A673 (cell line): ENCODE data around the gene ATP5MK. TPM values are rescaled to one million over a fixed set of nuclear protein-coding genes. Genes with fewer than 3 reads are reported as not detected.
A peak's percentile ranks its signal among the peaks of the same experiment; 100 is the strongest.

Experiments used
- BruUV-seq: library from RNA; stranded (reverse); fragments of 400-500 nt; replicated peaks from 2 replicates; lab custom pipeline; 2021; lab: Mats Ljungman, UMichigan
- CTCF ChIA-PET: fragments of 300-600 bp; sonication (Branson Sonifier 250); formaldehyde crosslinking; loops from one replicate; lab custom pipeline; 2022; ENCODE audit warnings: antibody characterized with exemption; lab: Charles Lee
- POLR2A ChIA-PET: fragments of 300-600 bp; sonication (Branson Sonifier 250); formaldehyde crosslinking; loops from one replicate; lab custom pipeline; 2022; ENCODE audit warnings: antibody characterized with exemption; ENCODE audit not compliant: low non-redundant PET; lab: Charles Lee
- DNase-seq: peaks from one replicate; pipeline ENCODE4 v3.0.0-alpha.2; 2015; ENCODE audit warnings: low spot score
- H3K27ac ChIP-seq: fragments of 200-600 bp; sonication (generic); 2 replicates; pipeline ENCODE4 v1.5.1; 2016; ENCODE audit warnings: mixed run types, low read depth, mild to moderate bottlenecking, mixed read lengths, antibody characterized with exemption, low read length; ENCODE audit not compliant: poor library complexity, severe bottlenecking
- H3K27me3 ChIP-seq: fragments of 200-600 bp; sonication (generic); replicated peaks from 2 replicates; pipeline ENCODE4 v1.6.1; 2017; ENCODE audit warnings: mixed run types, low read depth, mild to moderate bottlenecking, mixed read lengths, antibody characterized with exemption, low read length; ENCODE audit not compliant: insufficient read depth, poor library complexity
- H3K36me3 ChIP-seq: fragments of 200-600 bp; sonication (generic); 2 replicates; pipeline ENCODE4 v1.6.1; 2016; ENCODE audit warnings: mixed run types, mild to moderate bottlenecking, mixed read lengths, antibody characterized with exemption, low read length; ENCODE audit not compliant: insufficient read depth, poor library complexity, severe bottlenecking
- H3K4me1 ChIP-seq: fragments of 200-600 bp; sonication (generic); 2 replicates; pipeline ENCODE4 v1.6.1; 2017; ENCODE audit warnings: mixed run types, mild to moderate bottlenecking, mixed read lengths, antibody characterized with exemption, low read length; ENCODE audit not compliant: insufficient read depth, poor library complexity, severe bottlenecking
- H3K4me3 ChIP-seq: fragments of 200-600 bp; sonication (generic); 2 replicates; pipeline ENCODE4 v1.5.1; 2016; ENCODE audit warnings: low read depth, mixed run types, mild to moderate bottlenecking, mixed read lengths, low read length; ENCODE audit not compliant: poor library complexity, severe bottlenecking
- H3K9me3 ChIP-seq: fragments of 200-600 bp; sonication (generic); 2 replicates; pipeline ENCODE4 v1.6.1; 2016; ENCODE audit warnings: mixed run types, low read depth, mild to moderate bottlenecking, mixed read lengths, antibody characterized with exemption, low read length; ENCODE audit not compliant: poor library complexity, severe bottlenecking
- CTCF ChIP-seq: fragments of 300-800, 200-600 bp; sonication (generic); conservative IDR thresholded peaks from 2 replicates; pipeline ENCODE4 v1.5.1; 2017; ENCODE audit warnings: low read depth, mild to moderate bottlenecking, antibody characterized with exemption, low read length, moderate library complexity, mixed read lengths
- EZH2 ChIP-seq: fragments of 200-600 bp; sonication (generic); IDR thresholded peaks from 2 replicates; pipeline ENCODE4 v1.6.1; 2017; ENCODE audit warnings: borderline replicate concordance, low read depth, mild to moderate bottlenecking, mixed read lengths, antibody characterized with exemption, low read length; ENCODE audit not compliant: poor library complexity, severe bottlenecking
- intact Hi-C: fragments of 100-400 bp; cut with micrococcal nuclease; formaldehyde crosslinking; loops from one replicate; pipeline ENCODE4 v1.10.0; 2022; ENCODE audit not compliant: unreplicated experiment
- total RNA-seq: library from RNA; stranded (reverse); gene quantifications from 2 replicates; pipeline ENCODE4 v1.2.3, GENCODE V29; 2021

The ATP5MK gene
- total RNA-seq, 1 experiment from 2014 or later, result 426 TPM

GRCh38 chr10:103416436-103417147 is 20.3 kb upstream of the ATP5MK start:
- ChIA-PET POLR2A (no interaction called here), CTCF (interaction anchor here (1.1 kb wide), 1 partner anchor 176 kb away, joined by 3 read pairs; no protein-coding TSS in a partner anchor)
- H3K4me3 ChIP-seq, result no peak overlapping the region
- peaks cover 89% of the 10 kb centered on the region for H3K36me3 ChIP-seq
- H3K4me1 ChIP-seq, result no peaks in the 10 kb centered on the region
- no peaks in the 10 kb centered on the region for H3K27me3 ChIP-seq
- peak; percentile 60 for TF ChIP-seq CTCF
- TF ChIP-seq EZH2, result no peak
- no peak overlapping the region for H3K27ac ChIP-seq
- no TSS peak for BruUV-seq
- intact Hi-C loops, result loop anchor here (2.0 to 5.0 kb wide), 2 partner anchors 71 to 176 kb away; no protein-coding TSS in a partner anchor
- peak; percentile 59 for DNase-seq
- H3K9me3 ChIP-seq, result no peaks in the 10 kb centered on the region

GRCh38 chr10:103415581-103415980 is 19.3 kb upstream of the ATP5MK start:
- no peaks in the 10 kb centered on the region for H3K27me3 ChIP-seq
- ChIA-PET POLR2A (no interaction called here), CTCF (interaction anchor here (1.1 kb wide), 1 partner anchor 177 kb away, joined by 3 read pairs; no protein-coding TSS in a partner anchor)
- no peak overlapping the region for H3K27ac ChIP-seq
- H3K4me1 ChIP-seq, result no peaks in the 10 kb centered on the region
- no peak overlapping the region for H3K4me3 ChIP-seq
- TF ChIP-seq CTCF (no peak), EZH2 (no peak)
- no peak for DNase-seq
- H3K9me3 ChIP-seq, result no peaks in the 10 kb centered on the region
- H3K36me3 ChIP-seq, result peaks cover 89% of the 10 kb centered on the region
- intact Hi-C loops, result loop anchor here (5.0 kb wide), 1 partner anchor 72 kb away; no protein-coding TSS in a partner anchor
- BruUV-seq, result no TSS peak

- TF ChIP-seq CTCF (no peak), EZH2 (no peak)
- H3K27me3 ChIP-seq, result no peaks in the 10 kb centered on the region
- no peak overlapping the region for H3K4me3 ChIP-seq
- H3K4me1 ChIP-seq, result no peaks in the 10 kb centered on the region
- POLR2A ChIA-PET, result no interaction called here
- no peak for DNase-seq
- BruUV-seq, result no TSS peak
- H3K27ac ChIP-seq, result no peak overlapping the region
- intact Hi-C loops, result no loop called here
- no peaks in the 10 kb centered on the region for H3K9me3 ChIP-seq
- CTCF ChIA-PET, result no interaction called here
- peaks cover 88% of the 10 kb centered on the region for H3K36me3 ChIP-seq
These were observed 17.3 kb upstream of the ATP5MK start for GRCh38 chr10:103413564-103413963.
